Hematopoietic multipotent progenitor cell treated with erythropoietin and hydrocortisone succinate and interleukin-3 and kit ligand, for 15 days (in vitro differentiated cells): ENCODE measurements around the gene S100A2.
A peak's percentile ranks its signal among the peaks of the same experiment; 100 is the strongest.

Experiments used
- DNase-seq: peaks from one replicate; pipeline ENCODE4 v3.0.0-alpha.2; 2015; ENCODE audit warnings: low spot score

The S100A2 gene

GRCh38 chr1:153565529-153566374 is at the start of gene S100A2:
TSS of gene S100A2 (minus strand) at chr1:153565844. CDS start at chr1:153563877, 1,967 bp downstream.
- peak; percentile 74 for DNase-seq

GRCh38 chr1:153615406-153615805 is 49.8 kb upstream of the S100A2 start:
- DNase-seq: no peak

GRCh38 chr1:153614906-153615305 is 49.3 kb upstream of the S100A2 start:
- DNase-seq: no peak

GRCh38 chr1:153614189-153614900 is 48.7 kb upstream of the S100A2 start:
- no peak for DNase-seq

DNA sequence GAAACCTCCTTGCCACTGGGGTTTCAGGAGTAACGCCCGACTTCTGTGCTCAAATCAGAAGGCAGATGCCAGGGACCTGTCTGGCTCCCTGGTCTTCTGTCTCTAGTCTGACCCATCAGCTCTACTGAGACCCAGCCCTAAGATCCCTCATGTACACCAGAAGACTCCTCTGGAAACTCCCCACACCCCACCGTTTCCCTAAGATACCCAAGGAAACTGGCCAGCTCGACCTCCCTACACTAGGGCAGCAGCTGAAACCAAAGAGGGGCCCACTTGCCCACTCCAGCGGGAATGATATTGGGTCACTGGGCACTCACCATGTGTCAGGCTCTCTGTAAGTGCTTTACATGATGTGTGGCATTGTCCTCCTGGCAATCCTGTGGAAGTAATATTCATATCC is 47.8 kb upstream of the S100A2 start:
- no peak for DNase-seq

DNA sequence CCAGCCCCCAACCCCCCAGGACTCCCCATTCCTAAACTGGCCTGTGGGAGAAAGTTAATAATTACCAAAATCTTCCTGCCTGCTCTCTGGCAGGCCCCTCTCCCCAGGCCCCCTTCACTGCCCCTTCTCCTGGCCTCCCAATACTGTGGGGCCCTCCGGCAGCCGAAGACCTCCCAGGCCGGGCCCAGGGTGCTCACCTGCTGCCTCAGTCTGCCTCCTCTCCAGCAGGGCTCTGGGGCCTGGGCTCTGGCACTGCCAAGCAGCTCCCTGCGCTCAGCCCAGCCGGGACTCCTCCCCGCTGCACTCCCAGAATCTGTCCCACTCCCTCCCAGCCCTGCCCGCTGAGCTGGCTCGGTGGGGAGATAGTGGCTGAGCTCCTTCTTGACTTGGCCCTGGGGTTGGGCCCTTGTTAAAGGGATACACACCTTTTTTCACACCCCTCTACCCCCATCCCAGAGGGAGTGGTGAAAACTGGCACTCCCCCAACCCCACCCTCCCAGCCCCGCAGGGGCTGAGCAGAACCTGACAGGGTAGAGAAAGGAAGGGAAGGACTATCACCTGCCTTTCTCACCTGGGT is 47.2 kb upstream of the S100A2 start, which contains the start of gene S100A16:
S100A16 (minus strand) TSS at position 383 of the 577 bp plus-strand sequence. CDS start 4,986 bp downstream, outside the sequence.
- no peak for DNase-seq

DNA sequence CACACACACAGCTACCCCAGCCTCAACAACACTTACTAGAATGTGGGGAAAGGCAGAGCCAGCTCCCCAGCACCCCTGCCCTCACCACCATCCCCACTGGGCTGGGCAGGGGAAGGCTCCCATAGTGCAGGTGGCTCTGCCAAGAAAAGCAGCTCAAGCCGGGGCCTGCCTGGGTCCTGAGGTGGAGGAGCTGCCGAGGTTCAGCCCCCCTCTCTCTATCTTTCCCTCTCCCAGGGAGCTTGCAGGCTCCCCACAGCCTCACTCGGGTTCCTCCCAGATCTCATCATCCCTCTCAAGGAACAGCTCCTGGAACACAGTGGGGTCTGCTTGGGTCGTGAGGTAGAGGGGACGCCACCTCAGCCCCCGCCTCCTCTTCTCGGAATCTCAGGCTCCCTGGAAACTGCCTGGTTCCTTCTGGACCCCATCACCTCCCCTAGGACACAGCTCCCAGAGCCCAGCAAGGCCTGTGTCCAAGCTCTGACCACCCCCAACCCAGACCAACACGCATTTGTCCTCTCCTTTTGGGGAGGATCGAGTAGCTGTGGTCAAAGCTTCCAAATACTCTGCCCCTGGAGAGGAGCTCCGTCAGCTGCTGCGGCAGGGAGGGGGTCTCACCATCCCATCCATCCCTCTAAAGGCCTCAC is 46.6 kb upstream of the S100A2 start:
- DNase-seq: no peak

- no peak for DNase-seq
These were observed 45.7 kb upstream of the S100A2 start for GRCh38 chr1:153611356-153611755.

DNA sequence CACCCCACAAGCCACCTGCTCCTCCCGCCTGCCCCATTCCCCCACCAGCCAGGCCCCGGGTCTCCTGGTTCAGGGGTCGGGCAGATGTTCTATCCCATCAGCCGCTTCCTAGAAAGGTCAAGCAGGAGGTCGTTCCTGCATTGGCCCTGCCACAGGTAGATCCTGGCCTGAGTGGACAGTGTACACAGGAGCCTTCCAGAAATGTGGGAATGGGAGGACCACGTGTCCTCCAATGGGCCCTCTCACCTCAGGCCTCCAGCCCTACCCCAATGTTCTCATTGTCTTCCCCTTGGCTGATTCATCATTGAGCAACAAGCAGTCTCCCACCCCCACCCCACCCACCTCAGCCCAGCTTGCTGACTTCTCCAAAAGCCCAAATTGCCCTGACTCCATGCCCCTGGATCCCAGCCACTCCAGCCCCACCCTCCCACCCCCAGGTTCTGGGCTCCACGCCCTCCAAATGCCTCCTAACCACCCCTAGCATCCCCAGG is 45.2 kb upstream of the S100A2 start:
- no peak for DNase-seq

- no peak for DNase-seq
These were observed 44.7 kb upstream of the S100A2 start for GRCh38 chr1:153610334-153610733.

DNA sequence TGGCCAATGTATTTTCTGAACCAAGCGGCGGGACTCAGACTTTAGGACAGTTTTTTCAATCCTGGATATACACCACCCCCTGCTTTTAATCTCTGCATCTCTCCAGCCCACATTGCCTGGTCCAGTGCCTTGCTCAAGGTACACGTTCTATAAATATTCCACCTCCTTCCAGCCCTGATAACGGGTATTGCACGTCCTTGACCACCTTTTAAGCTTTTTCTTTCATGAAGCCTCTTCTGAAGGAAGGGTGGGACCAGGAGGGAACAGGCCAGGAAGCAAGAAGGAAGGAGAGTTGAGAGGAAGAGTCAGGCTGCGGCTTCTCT is 43.9 kb upstream of the S100A2 start:
- no peak for DNase-seq

- DNase-seq: no peak
These were observed 43.3 kb upstream of the S100A2 start for GRCh38 chr1:153608742-153609584.

DNA sequence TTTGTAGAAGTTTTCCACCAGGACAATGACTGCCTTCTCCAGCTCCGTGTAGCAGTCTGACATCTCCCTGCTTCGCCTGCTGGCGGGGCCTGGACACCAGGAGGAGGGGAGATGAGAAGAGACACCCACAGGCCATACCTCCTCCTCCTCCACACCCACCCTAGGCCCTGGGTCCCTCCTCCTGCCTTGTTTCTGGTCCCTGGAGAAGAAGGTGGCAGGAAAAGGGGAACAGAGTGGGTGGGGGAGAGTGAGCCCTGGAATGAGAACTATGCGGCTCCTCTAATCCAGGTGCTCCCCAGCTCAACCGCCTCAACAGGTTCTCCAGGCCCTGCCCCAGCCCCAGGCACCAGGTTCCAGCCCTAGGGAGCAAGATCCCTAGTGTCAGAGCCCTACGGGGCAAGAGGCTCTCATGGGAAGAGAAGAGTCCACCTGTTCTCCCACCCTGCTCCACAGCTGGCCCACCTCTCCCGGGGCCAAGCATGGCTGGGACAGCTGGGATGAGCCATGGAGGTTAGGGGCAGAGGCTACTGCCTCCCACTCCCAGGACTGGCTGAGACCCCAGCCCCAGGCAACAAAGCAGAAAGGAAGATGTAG is 42.5 kb upstream of the S100A2 start:
- DNase-seq: no peak

DNA sequence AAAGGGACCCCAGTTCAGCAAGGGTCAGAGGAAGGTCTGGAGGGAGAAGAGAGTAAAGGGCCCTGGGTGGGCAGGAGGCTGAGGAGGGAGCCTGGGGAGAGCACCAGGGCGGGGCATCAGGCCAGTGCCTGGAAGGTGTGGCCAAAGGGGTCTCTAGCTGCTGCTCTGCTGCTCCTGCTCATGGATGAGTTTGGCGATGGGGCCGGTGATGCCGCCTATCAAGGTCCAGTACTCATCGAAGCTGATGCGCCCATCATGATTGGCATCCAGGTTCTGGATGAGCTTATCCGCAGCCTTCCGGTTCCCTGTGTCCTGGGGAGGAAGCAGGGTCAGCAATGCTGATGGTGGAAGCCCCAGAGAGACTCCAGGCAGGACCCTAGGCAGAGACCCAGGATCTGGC is 41.7 kb upstream of the S100A2 start:
- no peak for DNase-seq

- DNase-seq: no peak
These were observed 40.5 kb upstream of the S100A2 start for GRCh38 chr1:153606194-153606593.

DNA sequence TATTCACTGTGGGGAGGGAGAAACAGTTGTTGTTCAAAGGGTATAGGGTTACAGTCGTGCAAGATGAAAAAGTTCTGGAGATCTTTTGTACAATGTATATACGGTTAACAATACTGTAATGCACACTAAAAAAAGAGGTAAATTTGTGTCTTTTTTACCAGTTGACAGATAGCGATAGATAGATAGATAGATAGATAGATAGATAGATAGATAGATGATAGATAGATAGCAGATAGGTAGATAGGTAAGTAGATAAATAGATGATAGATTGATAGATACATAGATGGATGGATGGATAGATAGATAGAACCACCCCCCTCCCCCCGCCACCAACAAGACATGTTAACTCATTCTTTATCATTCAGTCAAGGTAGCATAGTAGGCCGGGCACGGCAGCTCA is 37.1 kb upstream of the S100A2 start:
- no peak for DNase-seq

- DNase-seq: no peak
These were observed 34.2 kb upstream of the S100A2 start for GRCh38 chr1:153599847-153600246.

GRCh38 chr1:153598309-153599172 is 32.9 kb upstream of the S100A2 start:
- DNase-seq: no peak

DNA sequence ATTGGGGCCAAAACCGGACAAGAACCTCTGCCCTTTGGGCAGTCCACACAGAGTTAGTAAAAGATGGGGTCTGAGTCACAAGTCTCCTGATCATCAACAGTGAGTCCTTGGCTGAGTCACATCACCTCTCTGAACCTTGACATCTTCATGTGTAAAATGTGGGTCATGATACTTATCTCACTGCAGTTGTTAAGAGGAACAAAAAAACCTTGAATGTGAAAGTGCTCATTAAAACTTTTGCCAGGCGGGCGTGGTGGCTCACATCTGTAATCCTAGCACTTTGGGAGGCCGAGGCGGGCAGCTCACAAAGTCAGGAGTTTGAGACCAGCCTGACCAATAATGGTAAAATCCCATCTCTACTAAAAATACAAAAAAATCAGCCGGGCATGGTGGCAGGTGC is 31.6 kb upstream of the S100A2 start:
- no peak for DNase-seq

GRCh38 chr1:153592748-153593147 is 27.1 kb upstream of the S100A2 start:
- no peak for DNase-seq
